ENCODE results near the gene QDPR. TPM values are rescaled to one million over a fixed set of nuclear protein-coding genes. Genes with fewer than 3 reads are reported as not detected.

Gene QDPR
- total RNA-seq, 1 experiment from 2014 or later: 15.2 TPM

- POLR2A ChIA-PET: no interaction called here
- Histone ChIP-seq H3K4me1 (ENCODE audit: control insufficient read depth, insufficient read depth, low read length) (no peaks in the 10 kb centered on the region), H3K27ac (ENCODE audit: low read length) (no peak overlapping the region), H3K27me3 (ENCODE audit: control insufficient read depth, insufficient read depth, low read length) (no peaks in the 10 kb centered on the region), H3K9me3 (ENCODE audit: control insufficient read depth, insufficient read depth, low read depth, low read length) (no peaks in the 10 kb centered on the region), H3K36me3 (ENCODE audit: control insufficient read depth, insufficient read depth, low read length) (no peaks in the 10 kb centered on the region), H3K4me3 (ENCODE audit: low read depth in 2 of 2, low read length in 2 of 2) (no peak overlapping the region)
- no peak for DNase-seq (ENCODE audit: low read depth, low spot score)
- BruUV-seq (replicated peaks): no TSS peak
- intact Hi-C loops (cut with micrococcal nuclease; ENCODE audit: unreplicated experiment) (no loop called here), in situ Hi-C loops (cut with HindIII; ENCODE audit: low pct_unique_long_range_greater_than_20kb, low sequenced_read_pairs) (no loop called here)
- no peak for TF ChIP-seq POLR2AphosphoS5 (IDR thresholded peaks at IDR 0.05; ENCODE audit: low read depth, low read length)
- TF ChIP-seq, protein P1, sequence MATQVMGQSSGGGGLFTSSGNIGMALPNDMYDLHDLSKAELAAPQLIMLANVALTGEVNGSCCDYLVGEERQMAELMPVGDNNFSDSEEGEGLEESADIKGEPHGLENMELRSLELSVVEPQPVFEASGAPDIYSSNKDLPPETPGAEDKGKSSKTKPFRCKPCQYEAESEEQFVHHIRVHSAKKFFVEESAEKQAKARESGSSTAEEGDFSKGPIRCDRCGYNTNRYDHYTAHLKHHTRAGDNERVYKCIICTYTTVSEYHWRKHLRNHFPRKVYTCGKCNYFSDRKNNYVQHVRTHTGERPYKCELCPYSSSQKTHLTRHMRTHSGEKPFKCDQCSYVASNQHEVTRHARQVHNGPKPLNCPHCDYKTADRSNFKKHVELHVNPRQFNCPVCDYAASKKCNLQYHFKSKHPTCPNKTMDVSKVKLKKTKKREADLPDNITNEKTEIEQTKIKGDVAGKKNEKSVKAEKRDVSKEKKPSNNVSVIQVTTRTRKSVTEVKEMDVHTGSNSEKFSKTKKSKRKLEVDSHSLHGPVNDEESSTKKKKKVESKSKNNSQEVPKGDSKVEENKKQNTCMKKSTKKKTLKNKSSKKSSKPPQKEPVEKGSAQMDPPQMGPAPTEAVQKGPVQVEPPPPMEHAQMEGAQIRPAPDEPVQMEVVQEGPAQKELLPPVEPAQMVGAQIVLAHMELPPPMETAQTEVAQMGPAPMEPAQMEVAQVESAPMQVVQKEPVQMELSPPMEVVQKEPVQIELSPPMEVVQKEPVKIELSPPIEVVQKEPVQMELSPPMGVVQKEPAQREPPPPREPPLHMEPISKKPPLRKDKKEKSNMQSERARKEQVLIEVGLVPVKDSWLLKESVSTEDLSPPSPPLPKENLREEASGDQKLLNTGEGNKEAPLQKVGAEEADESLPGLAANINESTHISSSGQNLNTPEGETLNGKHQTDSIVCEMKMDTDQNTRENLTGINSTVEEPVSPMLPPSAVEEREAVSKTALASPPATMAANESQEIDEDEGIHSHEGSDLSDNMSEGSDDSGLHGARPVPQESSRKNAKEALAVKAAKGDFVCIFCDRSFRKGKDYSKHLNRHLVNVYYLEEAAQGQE (IDR thresholded peaks at IDR 0.05; ENCODE audit: insufficient read depth in 1 of 2, low read depth in 2 of 2, low read length in 1 of 2): no peak
- TF ChIP-seq, protein P2, sequence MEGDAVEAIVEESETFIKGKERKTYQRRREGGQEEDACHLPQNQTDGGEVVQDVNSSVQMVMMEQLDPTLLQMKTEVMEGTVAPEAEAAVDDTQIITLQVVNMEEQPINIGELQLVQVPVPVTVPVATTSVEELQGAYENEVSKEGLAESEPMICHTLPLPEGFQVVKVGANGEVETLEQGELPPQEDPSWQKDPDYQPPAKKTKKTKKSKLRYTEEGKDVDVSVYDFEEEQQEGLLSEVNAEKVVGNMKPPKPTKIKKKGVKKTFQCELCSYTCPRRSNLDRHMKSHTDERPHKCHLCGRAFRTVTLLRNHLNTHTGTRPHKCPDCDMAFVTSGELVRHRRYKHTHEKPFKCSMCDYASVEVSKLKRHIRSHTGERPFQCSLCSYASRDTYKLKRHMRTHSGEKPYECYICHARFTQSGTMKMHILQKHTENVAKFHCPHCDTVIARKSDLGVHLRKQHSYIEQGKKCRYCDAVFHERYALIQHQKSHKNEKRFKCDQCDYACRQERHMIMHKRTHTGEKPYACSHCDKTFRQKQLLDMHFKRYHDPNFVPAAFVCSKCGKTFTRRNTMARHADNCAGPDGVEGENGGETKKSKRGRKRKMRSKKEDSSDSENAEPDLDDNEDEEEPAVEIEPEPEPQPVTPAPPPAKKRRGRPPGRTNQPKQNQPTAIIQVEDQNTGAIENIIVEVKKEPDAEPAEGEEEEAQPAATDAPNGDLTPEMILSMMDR (IDR thresholded peaks at IDR 0.05): no peak
- no peak for TF ChIP-seq TCF7L2 (IDR thresholded peaks at IDR 0.05; ENCODE audit: low read depth, low read length)
- TF ChIP-seq SIN3A (IDR thresholded peaks at IDR 0.05; ENCODE audit: borderline replicate concordance, insufficient read depth, low read depth, low read length): no peak
- CTCF ChIA-PET: no interaction called here
- no peak for ATAC-seq
These were observed 75.2 kb downstream of the QDPR start for GRCh38 chr4:17436750-17437090.

Other genes with a start within 250 kb of the QDPR start
- gene CLRN2, start 3.1 kb upstream of the QDPR start, total RNA-seq (2021; ENCODE audit: unreplicated experiment): not detected
- gene LAP3, start 65.1 kb upstream of the QDPR start, total RNA-seq (2021; ENCODE audit: unreplicated experiment): 51.4 TPM
- gene MED28, start 102.6 kb upstream of the QDPR start, total RNA-seq (2021; ENCODE audit: unreplicated experiment): 32.1 TPM

Data from Panc1 (cell line).